ENCODE data around the gene ZNF160. TPM values are rescaled to one million over a fixed set of nuclear protein-coding genes. Genes with fewer than 3 reads are reported as not detected.

Gene ZNF160
- total and polyA plus RNA-seq, 3 experiments from 2014 or later, result 20.9 to 23.8 (median 22.3) TPM

GRCh38 chr19:53088091-53088490 is 15.1 kb downstream of the ZNF160 start:
- Mint-ChIP-seq H3K27me3 (no peaks in the 10 kb centered on the region), H3K36me3 (peaks cover 69 to 88% (median 71%) of the 10 kb centered on the region in 3 donors), H3K27ac (peak overlapping the region in 3 of 8 donors; percentile 8 to 53 (median 33)), H3K4me3 (no peak overlapping the region), H3K4me1 (peaks cover 0 to 15% (median 6%) of the 10 kb centered on the region in 3 donors), H3K9me3 (peaks cover 0 to 3% (median under 1%) of the 10 kb centered on the region in 5 donors)
- no peaks in the 10 kb centered on the region for H3K9me3 ChIP-seq (ENCODE audit: low read length)
- no peak overlapping the region for H3K27ac ChIP-seq (ENCODE audit: low read depth, low read length)
- H3K4me3 ChIP-seq (ENCODE audit: low read length), result no peak overlapping the region
- H3K4me1 ChIP-seq (ENCODE audit: insufficient read depth, low read length), result no peaks in the 10 kb centered on the region
- DNase-seq, result no peak
- ChIA-PET CTCF (no interaction called here), POLR2A (no interaction called here)
- H3K36me3 ChIP-seq (ENCODE audit: insufficient read depth, low read length), result peaks cover 43% of the 10 kb centered on the region
- no peaks in the 10 kb centered on the region for H3K27me3 ChIP-seq (ENCODE audit: insufficient read depth, low read length, poor library complexity, severe bottlenecking)

DNA sequence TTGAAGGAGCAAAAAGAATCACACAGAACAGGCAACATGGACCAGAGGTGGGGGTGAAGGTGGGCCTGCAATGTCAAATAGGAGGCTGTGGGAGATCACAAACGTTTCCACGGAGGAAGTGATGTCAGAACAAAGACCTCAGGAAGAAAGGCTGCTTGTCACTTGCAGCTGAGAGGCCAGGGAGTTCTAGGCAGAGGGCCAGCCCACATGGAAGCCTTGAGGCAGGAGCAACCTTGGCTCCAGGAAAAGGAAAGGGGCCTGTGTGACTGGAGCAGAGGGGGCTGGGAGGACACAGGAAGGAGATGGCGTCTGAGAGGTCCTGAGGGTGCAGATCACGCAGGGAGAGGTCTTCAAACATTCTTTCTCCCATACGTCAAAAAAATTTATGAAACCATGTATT is 16.3 kb downstream of the ZNF160 start:
- H3K27me3 Mint-ChIP-seq, result no peaks in the 10 kb centered on the region
- H3K4me1 Mint-ChIP-seq, result peaks cover 0 to 11% (median 6%) of the 10 kb centered on the region in 3 donors
- H3K4me3 ChIP-seq (ENCODE audit: low read length), result no peak overlapping the region
- peaks cover 43% of the 10 kb centered on the region for H3K36me3 ChIP-seq (ENCODE audit: insufficient read depth, low read length)
- H3K4me3 Mint-ChIP-seq, result no peak overlapping the region
- POLR2A ChIA-PET, result no interaction called here
- H3K9me3 ChIP-seq (ENCODE audit: low read length), result peaks cover 2% of the 10 kb centered on the region
- CTCF ChIA-PET, result no interaction called here
- H3K27me3 ChIP-seq (ENCODE audit: insufficient read depth, low read length, poor library complexity, severe bottlenecking), result no peaks in the 10 kb centered on the region
- DNase-seq, result no peak
- peaks cover 0 to 11% (median 6%) of the 10 kb centered on the region in 5 donors for H3K9me3 Mint-ChIP-seq
- no peak overlapping the region for H3K27ac ChIP-seq (ENCODE audit: low read depth, low read length)
- H3K36me3 Mint-ChIP-seq, result peaks cover 70 to 93% (median 82%) of the 10 kb centered on the region in 3 donors
- H3K27ac Mint-ChIP-seq, result peak overlapping the region in 3 of 8 donors; percentile 37 to 73 (median 66)
- H3K4me1 ChIP-seq (ENCODE audit: insufficient read depth, low read length), result no peaks in the 10 kb centered on the region

- H3K36me3 ChIP-seq (ENCODE audit: insufficient read depth, low read length), result peaks cover 31% of the 10 kb centered on the region
- POLR2A ChIA-PET, result no interaction called here
Measured at GRCh38 chr19:53085496-53085895, 17.7 kb downstream of the ZNF160 start.

DNA sequence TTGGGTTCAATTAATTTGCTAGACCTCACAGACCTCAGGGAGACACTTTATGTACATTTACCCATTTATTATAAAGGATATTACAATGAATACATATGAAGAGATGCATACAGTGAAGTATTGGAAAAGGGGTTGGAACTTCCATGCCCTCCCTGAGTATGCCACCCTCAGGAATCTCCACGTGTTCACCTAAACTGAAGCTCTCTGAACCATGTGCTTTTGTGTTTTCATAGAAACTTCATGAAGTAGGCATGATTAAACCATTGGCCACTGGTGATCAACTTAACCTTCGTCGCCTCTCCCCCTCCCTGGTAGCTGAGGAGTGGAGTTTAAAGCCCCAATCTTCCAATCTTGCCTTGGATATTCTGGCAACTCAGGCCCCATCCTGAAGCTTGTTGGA is 20.3 kb downstream of the ZNF160 start:
- no peak for DNase-seq
- peaks cover 19% of the 10 kb centered on the region for H3K36me3 ChIP-seq (ENCODE audit: insufficient read depth, low read length)
- ChIA-PET CTCF (no interaction called here), POLR2A (no interaction called here)
- H3K4me3 Mint-ChIP-seq, result no peak overlapping the region
- no peaks in the 10 kb centered on the region for H3K27me3 ChIP-seq (ENCODE audit: insufficient read depth, low read length, poor library complexity, severe bottlenecking)
- H3K27ac ChIP-seq (ENCODE audit: low read depth, low read length), result no peak overlapping the region
- peak overlapping the region in 1 of 8 donors; percentile 22 for H3K27ac Mint-ChIP-seq
- no peak overlapping the region for H3K4me3 ChIP-seq (ENCODE audit: low read length)
- no peaks in the 10 kb centered on the region for H3K4me1 ChIP-seq (ENCODE audit: insufficient read depth, low read length)
- H3K27me3 Mint-ChIP-seq, result no peaks in the 10 kb centered on the region
- H3K4me1 Mint-ChIP-seq, result peaks cover 9 to 21% (median 11%) of the 10 kb centered on the region in 3 donors
- H3K36me3 Mint-ChIP-seq, result peaks cover 78 to 94% (median 93%) of the 10 kb centered on the region in 3 donors
- H3K9me3 Mint-ChIP-seq, result peaks cover 29 to 50% (median 36%) of the 10 kb centered on the region in 5 donors
- peaks cover 13% of the 10 kb centered on the region for H3K9me3 ChIP-seq (ENCODE audit: low read length)

More at GRCh38 chr19:53085496-53085895, 17.7 kb downstream of the ZNF160 start:
- CTCF ChIA-PET, result no interaction called here
- DNase-seq, result no peak
- H3K4me3 ChIP-seq (ENCODE audit: low read length), result no peak overlapping the region
- H3K4me1 ChIP-seq (ENCODE audit: insufficient read depth, low read length), result no peaks in the 10 kb centered on the region
- peaks cover 11% of the 10 kb centered on the region for H3K9me3 ChIP-seq (ENCODE audit: low read length)
- Mint-ChIP-seq H3K9me3 (peaks cover 12 to 26% (median 20%) of the 10 kb centered on the region in 5 donors), H3K27me3 (no peaks in the 10 kb centered on the region), H3K27ac (no peak overlapping the region), H3K36me3 (peaks cover 81 to 94% (median 90%) of the 10 kb centered on the region in 3 donors), H3K4me3 (no peak overlapping the region), H3K4me1 (peaks cover 0 to 18% (median 6%) of the 10 kb centered on the region in 3 donors)
- no peak overlapping the region for H3K27ac ChIP-seq (ENCODE audit: low read depth, low read length)
- no peaks in the 10 kb centered on the region for H3K27me3 ChIP-seq (ENCODE audit: insufficient read depth, low read length, poor library complexity, severe bottlenecking)

GRCh38 chr19:53079313-53079924 is 23.8 kb downstream of the ZNF160 start:
- Mint-ChIP-seq H3K36me3 (peaks cover 68 to 98% (median 94%) of the 10 kb centered on the region in 3 donors), H3K27ac (no peak overlapping the region), H3K4me3 (no peak overlapping the region), H3K9me3 (peaks cover 45 to 84% (median 67%) of the 10 kb centered on the region in 5 donors), H3K4me1 (peaks cover 6 to 20% (median 9%) of the 10 kb centered on the region in 3 donors), H3K27me3 (no peaks in the 10 kb centered on the region)
- no peak overlapping the region for H3K4me3 ChIP-seq (ENCODE audit: low read length)
- no peaks in the 10 kb centered on the region for H3K27me3 ChIP-seq (ENCODE audit: insufficient read depth, low read length, poor library complexity, severe bottlenecking)
- CTCF ChIA-PET, result no interaction called here
- H3K9me3 ChIP-seq (ENCODE audit: low read length), result peaks cover 36% of the 10 kb centered on the region
- no peaks in the 10 kb centered on the region for H3K4me1 ChIP-seq (ENCODE audit: insufficient read depth, low read length)
- no peak overlapping the region for H3K27ac ChIP-seq (ENCODE audit: low read depth, low read length)
- no peak for DNase-seq
- peaks cover 23% of the 10 kb centered on the region for H3K36me3 ChIP-seq (ENCODE audit: insufficient read depth, low read length)
- POLR2A ChIA-PET, result no interaction called here

DNA sequence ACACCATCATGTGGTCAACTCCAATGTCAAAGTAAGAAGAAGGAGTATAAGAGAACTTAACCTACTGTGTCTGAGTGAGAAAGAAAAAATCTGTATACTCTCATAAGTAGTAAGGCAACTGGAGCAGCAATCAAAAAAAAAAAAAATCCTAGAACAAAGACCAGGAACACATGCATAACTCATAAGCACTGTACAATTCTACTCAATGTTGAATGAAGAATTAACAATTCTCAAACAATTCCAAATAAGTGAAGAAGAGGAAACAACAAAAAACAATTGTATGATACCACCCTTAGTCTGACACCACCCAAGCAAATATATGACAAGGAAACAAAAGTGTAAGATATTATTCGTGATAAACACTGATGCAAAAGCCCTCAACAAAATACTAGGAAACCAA is 24.6 kb downstream of the ZNF160 start:
- POLR2A ChIA-PET, result no interaction called here
- no peak overlapping the region for H3K27ac Mint-ChIP-seq

DNA sequence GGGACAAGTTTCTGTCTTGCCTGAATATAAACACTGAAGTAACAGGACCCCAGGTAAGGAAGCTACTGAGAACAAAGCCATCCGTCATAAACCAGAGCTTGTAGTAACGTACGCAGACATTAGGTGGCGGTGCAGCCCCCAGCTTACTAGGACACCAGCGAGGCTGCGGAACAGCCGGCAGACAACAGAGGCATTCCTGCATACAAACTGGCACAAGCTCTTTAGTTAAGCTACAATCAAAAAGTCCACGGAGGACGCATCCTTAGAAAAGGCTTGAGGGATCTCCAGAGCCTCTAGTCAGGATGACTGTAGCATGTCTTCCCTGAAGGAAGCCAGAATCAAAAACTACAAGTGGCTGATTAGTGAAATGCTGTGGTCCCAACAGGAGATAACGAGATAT is 26.2 kb downstream of the ZNF160 start:
- Histone ChIP-seq H3K4me3 (ENCODE audit: low read length) (peak overlapping the region; percentile 2), H3K9me3 (ENCODE audit: low read length) (peaks cover 34% of the 10 kb centered on the region), H3K4me1 (ENCODE audit: insufficient read depth, low read length) (no peaks in the 10 kb centered on the region), H3K27me3 (ENCODE audit: insufficient read depth, low read length, poor library complexity, severe bottlenecking) (no peaks in the 10 kb centered on the region), H3K27ac (ENCODE audit: low read depth, low read length) (no peak overlapping the region), H3K36me3 (ENCODE audit: insufficient read depth, low read length) (peaks cover 45% of the 10 kb centered on the region)
- no peak overlapping the region for H3K4me3 Mint-ChIP-seq
- ChIA-PET CTCF (no interaction called here), POLR2A (no interaction called here)
- no peak for DNase-seq
- peaks cover 41 to 95% (median 87%) of the 10 kb centered on the region in 5 donors for H3K9me3 Mint-ChIP-seq
- H3K36me3 Mint-ChIP-seq, result peaks cover 68 to 98% (median 93%) of the 10 kb centered on the region in 3 donors
- peaks cover 6 to 20% (median 9%) of the 10 kb centered on the region in 3 donors for H3K4me1 Mint-ChIP-seq
- H3K27ac Mint-ChIP-seq, result no peak overlapping the region
- H3K27me3 Mint-ChIP-seq, result no peaks in the 10 kb centered on the region

More for the DNA sequence above, 24.6 kb downstream of the ZNF160 start:
- Mint-ChIP-seq H3K4me1 (peaks cover 6 to 20% (median 9%) of the 10 kb centered on the region in 3 donors), H3K27me3 (no peaks in the 10 kb centered on the region), H3K4me3 (no peak overlapping the region), H3K36me3 (peaks cover 65 to 98% (median 93%) of the 10 kb centered on the region in 3 donors), H3K9me3 (peaks cover 45 to 91% (median 74%) of the 10 kb centered on the region in 5 donors)
- Histone ChIP-seq H3K27me3 (ENCODE audit: insufficient read depth, low read length, poor library complexity, severe bottlenecking) (no peaks in the 10 kb centered on the region), H3K4me3 (ENCODE audit: low read length) (no peak overlapping the region), H3K27ac (ENCODE audit: low read depth, low read length) (no peak overlapping the region), H3K36me3 (ENCODE audit: insufficient read depth, low read length) (peaks cover 30% of the 10 kb centered on the region), H3K9me3 (ENCODE audit: low read length) (peaks cover 36% of the 10 kb centered on the region), H3K4me1 (ENCODE audit: insufficient read depth, low read length) (no peaks in the 10 kb centered on the region)
- CTCF ChIA-PET, result no interaction called here
- DNase-seq, result no peak

- H3K27ac ChIP-seq (ENCODE audit: low read depth, low read length), result no peak overlapping the region
- H3K4me1 Mint-ChIP-seq, result no peaks in the 10 kb centered on the region
- ChIA-PET POLR2A (no interaction called here), CTCF (no interaction called here)
- peak overlapping the region; percentile 8 for H3K4me3 ChIP-seq (ENCODE audit: low read length)
- peaks cover 42% of the 10 kb centered on the region for H3K9me3 ChIP-seq (ENCODE audit: low read length)
- peaks cover 42 to 92% (median 84%) of the 10 kb centered on the region in 5 donors for H3K9me3 Mint-ChIP-seq
- H3K36me3 ChIP-seq (ENCODE audit: insufficient read depth, low read length), result peaks cover 39% of the 10 kb centered on the region
- no peaks in the 10 kb centered on the region for H3K27me3 Mint-ChIP-seq
- H3K4me1 ChIP-seq (ENCODE audit: insufficient read depth, low read length), result no peaks in the 10 kb centered on the region
- no peaks in the 10 kb centered on the region for H3K27me3 ChIP-seq (ENCODE audit: insufficient read depth, low read length, poor library complexity, severe bottlenecking)
- peaks cover 26 to 64% (median 63%) of the 10 kb centered on the region in 3 donors for H3K36me3 Mint-ChIP-seq
- H3K27ac Mint-ChIP-seq, result no peak overlapping the region
- DNase-seq, result no peak
- no peak overlapping the region for H3K4me3 Mint-ChIP-seq
Measured at GRCh38 chr19:53068834-53069233, 34.4 kb downstream of the ZNF160 start.
